Stimulated activated CD4-positive, alpha-beta T cell treated with anti-CD3 and anti-CD28 coated beads, Interleukin-4, amount 100 ng/mL, for 24 hours (primary cell): ENCODE results near the gene PTPRC.
A peak's percentile ranks its signal among the peaks of the same experiment; 100 is the strongest.

Experiments
- DNase-seq: peaks from one replicate; pipeline ENCODE4 v3.0.0-alpha.2; 2020

Gene PTPRC

GRCh38 chr1:198648592-198648991, 9.8 kb downstream of the PTPRC start:
- no peak for DNase-seq

- no peak for DNase-seq
Observed at GRCh38 chr1:198649232-198649967, 10.6 kb downstream of the PTPRC start.

DNA sequence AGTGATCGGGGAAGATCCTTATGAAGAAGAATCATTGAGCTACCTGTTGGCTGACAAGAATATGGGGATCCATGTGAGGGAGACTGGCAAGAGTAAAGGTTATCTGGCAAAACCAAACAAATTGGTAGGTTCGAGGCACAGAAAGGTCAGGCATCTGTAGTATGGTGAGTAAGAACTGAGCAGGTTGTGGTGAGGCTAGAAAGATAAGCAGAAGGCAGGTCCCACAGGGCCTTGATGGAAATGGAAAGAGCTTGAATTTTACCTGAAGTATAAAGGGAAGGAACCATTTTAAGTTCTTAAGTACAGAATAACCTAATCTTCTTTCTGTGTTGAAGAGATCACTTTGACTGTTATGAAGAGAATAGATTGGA, 11.1 kb downstream of the PTPRC start:
- peak; percentile 48 for DNase-seq

DNA sequence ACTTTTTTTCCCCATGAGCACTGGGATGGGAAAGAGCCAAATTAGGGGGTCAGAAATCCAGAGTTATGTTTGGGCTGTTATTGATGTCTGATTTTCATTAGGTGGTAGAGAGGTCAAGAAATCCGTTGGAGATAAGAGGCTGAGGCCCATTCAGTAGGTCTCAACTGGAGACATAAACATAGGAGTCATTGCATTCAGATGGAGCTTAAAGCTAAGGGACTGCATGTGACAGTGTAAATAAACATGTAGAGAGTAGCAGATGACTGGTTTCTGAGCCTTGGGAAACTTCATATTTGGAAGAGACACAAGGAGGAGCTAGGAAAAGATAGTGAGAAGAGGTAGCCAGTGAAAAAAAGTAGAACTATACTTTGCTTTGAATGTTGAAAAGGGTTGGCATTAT, 11.7 kb downstream of the PTPRC start:
- DNase-seq, result no peak

- DNase-seq, result no peak
Observed at GRCh38 chr1:198651650-198652400, 13.0 kb downstream of the PTPRC start.

- no peak for DNase-seq
Observed at GRCh38 chr1:198653808-198654413, 15.1 kb downstream of the PTPRC start.

GRCh38 chr1:198655459-198656121, 16.8 kb downstream of the PTPRC start:
- no peak for DNase-seq

DNA sequence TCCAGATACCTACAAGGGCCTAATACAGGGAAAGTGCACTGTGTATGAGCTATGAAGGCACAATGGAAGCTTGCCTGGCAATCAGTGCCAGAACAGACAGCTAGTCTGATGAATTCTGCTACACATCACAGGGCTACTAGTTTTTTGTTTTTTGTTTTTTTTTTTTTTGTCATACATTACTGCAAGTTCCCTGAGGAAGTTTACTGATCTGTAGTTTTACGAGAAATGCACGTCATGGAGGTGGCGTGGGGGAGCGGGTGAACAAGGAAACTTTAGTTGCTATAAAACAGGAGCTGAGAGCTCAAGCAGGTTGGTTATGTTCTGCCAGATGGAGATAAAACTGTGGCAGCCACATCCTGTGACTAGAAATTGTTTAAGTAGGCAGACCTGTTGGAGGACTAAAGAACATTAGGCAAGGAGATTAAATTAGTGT, 17.7 kb downstream of the PTPRC start:
- DNase-seq, result peak; percentile 73

GRCh38 chr1:198657550-198658064, 18.8 kb downstream of the PTPRC start:
- no peak for DNase-seq

GRCh38 chr1:198660341-198661261, 21.8 kb downstream of the PTPRC start:
- DNase-seq, result no peak

DNA sequence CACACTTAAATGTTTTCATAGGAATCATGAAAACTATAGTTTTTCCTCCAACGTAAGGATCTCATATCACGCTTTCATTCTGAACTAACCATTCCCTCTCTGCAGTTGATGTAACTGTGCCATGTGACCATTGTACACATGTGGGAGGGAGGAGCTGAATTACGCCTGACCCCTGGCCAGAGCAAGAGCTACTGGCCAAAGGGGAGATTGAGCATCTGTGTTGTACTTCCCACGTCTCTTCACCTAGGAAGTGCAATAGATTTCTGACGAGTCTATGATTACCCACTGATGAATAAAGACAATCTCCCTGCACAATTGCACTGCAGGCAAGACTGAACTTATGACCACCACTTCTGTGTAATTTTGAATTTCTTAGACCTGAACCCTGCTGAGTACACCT, 24.0 kb downstream of the PTPRC start:
- no peak for DNase-seq

GRCh38 chr1:198664068-198664788, 25.4 kb downstream of the PTPRC start:
- no peak for DNase-seq

DNA sequence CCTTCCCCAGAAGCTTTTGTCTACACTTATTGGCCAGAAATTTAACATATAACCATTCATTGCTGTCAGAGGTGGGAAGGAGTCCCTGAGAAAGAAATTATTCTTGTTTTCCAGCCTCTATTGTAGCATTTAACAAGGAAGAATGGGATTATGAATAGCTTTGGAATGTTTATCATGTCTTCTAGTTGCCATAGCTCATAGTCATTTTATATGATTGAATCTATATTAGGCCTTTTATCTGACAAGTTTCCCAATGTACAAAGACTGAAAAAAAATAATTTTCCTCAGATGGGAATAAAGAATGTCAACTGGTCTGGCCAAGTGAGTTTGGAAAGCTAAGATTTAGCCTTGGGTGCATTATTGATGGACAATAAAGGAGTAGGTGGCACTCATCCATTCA, 28.3 kb downstream of the PTPRC start:
- no peak for DNase-seq

DNA sequence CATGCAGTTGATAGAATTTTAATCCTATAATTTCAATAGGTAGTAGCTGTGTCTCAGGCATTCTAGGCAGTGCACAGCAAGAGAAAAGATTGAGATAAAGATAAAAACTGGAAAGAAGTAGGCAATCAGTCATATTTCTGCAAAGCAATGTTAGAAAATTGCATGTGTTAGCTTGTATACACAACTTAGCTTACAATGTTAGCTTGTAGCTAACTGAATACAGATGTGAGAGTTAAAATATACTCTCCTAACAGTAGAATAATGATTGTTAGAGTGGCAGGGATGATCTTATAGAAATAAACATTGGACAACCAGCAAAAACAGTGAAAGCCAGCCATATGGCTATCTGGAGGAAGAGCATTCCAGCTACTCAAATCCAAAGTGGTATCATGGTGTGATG, 29.0 kb downstream of the PTPRC start:
- DNase-seq, result no peak

DNA sequence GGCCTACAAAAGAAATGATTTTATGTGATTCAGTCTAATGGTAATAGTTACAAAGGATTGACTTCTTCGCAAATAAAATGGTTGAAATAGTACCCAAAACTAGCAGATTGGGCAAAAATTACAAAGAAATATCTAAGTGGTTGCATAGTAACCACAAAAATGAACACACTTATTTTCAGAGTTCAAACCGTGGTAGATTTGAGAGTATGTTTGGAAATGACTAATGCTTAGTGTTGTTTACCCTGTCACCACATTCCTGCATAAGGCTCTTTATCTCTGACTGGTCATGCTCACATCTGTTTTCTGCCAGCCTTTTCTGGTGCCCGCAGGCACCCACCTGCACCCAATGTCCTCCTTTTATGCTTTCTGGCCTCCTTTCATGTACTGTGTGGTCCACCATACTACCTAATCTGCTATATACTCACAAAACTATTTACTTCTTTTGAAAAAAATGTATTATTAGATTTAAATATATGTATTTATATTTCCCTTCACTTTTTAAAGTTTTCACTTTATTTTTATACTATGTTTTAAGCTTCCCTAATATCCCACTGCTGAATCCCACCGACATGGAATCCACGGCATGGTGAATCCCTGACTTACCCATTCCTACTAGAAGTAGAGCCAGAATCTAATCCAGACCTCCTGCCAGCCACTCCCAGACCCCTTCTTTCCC, 30.3 kb downstream of the PTPRC start:
- DNase-seq, result peak; percentile 54

- DNase-seq, result no peak
Observed at GRCh38 chr1:198669771-198670170, 30.9 kb downstream of the PTPRC start.

DNA sequence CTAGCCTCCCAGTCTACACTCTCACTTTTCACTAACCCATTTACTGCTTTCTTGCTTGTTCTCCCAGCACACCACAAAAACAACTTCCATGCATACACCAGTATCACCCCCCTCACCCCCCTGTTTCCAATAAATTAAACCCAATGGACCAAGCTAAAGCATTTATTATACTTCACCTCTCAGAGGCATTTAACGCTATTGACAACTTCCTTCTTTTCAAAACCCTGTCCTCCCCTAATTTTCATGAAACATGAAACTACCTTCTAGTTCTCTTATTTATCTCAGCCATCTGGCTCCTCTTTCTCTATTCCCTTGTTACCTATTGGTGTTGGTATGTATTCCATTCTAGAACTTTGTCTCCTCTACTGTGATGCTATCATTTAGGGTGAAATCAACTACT, 32.3 kb downstream of the PTPRC start:
- DNase-seq, result no peak

- DNase-seq, result no peak
Observed at GRCh38 chr1:198672124-198672523, 33.3 kb downstream of the PTPRC start.

DNA sequence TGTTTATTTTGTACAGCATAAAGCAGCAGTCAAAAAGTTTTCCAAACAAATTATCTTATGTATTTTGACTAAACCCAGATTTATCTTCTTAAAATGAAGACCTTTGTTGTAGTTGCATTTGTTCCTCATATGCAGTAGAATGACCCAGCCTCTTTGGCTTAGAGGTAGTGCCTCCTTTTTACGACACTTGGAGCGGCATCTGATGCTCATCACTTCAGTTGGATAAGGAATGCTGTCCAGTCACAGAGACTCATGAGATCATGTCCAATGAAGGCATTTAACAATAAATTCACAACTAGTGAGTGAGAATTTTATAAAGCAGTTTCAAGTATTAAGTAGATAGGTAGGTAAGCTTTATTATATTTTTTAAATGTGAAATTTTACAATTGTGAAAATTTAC, 35.2 kb downstream of the PTPRC start:
- no peak for DNase-seq

DNA sequence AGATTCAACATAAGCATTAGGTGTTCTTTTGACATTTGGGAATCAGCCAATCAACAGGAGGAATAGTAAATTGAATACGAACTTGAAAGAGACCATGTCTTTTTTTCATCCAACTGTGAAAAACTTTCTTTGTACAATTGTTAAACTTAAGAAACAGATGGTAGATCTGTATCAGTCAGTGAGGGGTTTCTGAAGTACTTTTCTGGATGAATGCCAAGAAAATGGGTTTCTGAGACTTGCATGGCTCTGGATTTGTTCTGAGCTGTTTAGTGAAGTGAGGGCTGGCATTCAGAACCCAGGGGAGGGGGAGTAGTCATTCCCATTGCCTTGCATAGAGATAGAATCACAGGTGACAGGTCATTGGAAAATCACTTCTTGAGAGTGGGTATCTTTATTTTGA, 37.4 kb downstream of the PTPRC start:
- DNase-seq, result no peak

GRCh38 chr1:198677027-198677426, 38.2 kb downstream of the PTPRC start:
- no peak for DNase-seq
